Sigmoid colon (tissue), 3 donors: ENCODE measurements around the gene NTRK1.

ENCODE experiments used
- POLR2A ChIP-seq, 2 donors: fragments of 450-650 bp; IDR thresholded peaks; one replicate each; pipeline ENCODE4 v1.6.1; 2016; ENCODE audit warnings: antibody characterized with exemption in 2 of 2, mild to moderate bottlenecking in 2 of 2, moderate library complexity in 2 of 2
- TF ChIP-seq, protein P1 (sequence below), 4 experiments: fragments of 450-650 bp in 3 of 4; fragments of 200-600 bp in 1 of 4; IDR thresholded peaks; one replicate each; pipeline ENCODE4 v1.5.1; 2016 to 2019; ENCODE audit warnings: antibody characterized with exemption in 4 of 4, mild to moderate bottlenecking in 3 of 4, moderate library complexity in 2 of 4

DNA sequence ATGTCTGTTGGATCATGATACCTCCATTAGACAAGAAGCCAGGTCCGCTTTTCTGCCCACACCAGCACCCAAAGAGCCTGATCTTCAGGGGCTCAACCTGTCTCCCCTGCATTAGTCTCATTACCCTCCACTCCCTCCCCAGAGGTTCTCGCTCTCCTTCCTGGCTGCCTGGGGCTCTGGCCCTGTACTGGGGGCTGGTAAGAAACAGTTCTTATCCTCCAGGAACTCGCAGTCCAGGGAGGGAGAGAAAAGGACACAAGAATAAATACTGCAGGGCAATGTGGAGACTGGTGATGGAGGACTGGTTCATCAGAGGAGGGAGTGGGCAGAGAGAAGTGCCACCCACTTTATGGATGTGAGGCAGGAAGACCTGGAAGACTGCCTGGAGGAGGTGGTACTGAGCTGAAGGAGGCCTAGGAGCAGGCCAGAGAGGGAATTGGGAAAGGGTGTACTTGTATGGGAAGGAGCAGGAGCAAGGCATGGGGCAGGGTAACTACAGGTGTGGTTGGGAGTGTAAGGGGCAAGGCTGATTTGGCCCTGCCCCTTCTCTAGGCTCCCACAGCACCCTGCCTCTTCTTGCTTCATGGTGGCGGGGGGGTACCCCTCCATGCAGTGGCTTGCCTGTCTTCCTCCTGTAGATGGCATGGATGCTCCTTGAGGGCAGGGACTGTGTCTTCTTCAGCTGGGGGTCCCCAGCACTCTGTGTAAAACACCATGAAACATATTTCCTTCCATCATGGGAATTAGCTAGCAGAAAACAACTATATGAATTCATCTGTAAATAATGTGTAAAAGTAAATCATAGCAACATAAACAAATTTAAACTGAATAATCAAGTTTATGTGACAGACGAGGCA lies 64.7 kb downstream of the NTRK1 start:
- no peak for TF ChIP-seq POLR2A (IDR thresholded peaks at IDR 0.05)
- TF ChIP-seq, protein P1, sequence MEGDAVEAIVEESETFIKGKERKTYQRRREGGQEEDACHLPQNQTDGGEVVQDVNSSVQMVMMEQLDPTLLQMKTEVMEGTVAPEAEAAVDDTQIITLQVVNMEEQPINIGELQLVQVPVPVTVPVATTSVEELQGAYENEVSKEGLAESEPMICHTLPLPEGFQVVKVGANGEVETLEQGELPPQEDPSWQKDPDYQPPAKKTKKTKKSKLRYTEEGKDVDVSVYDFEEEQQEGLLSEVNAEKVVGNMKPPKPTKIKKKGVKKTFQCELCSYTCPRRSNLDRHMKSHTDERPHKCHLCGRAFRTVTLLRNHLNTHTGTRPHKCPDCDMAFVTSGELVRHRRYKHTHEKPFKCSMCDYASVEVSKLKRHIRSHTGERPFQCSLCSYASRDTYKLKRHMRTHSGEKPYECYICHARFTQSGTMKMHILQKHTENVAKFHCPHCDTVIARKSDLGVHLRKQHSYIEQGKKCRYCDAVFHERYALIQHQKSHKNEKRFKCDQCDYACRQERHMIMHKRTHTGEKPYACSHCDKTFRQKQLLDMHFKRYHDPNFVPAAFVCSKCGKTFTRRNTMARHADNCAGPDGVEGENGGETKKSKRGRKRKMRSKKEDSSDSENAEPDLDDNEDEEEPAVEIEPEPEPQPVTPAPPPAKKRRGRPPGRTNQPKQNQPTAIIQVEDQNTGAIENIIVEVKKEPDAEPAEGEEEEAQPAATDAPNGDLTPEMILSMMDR (IDR thresholded peaks at IDR 0.05), result no peak
